Mesothelial cell of epicardium (in vitro differentiated cells): Measurements from ENCODE around the gene RAB8B. TPM values are rescaled to one million over a fixed set of nuclear protein-coding genes. Genes with fewer than 3 reads are reported as not detected.

Source experiments
- DNase-seq, 2 experiments: peaks; one replicate each; pipeline ENCODE4 v3.0.0; 2021; ENCODE audit warnings: low spot score in 2 of 2; ENCODE audit not compliant: unreplicated experiment in 2 of 2
- H3K27ac Mint-ChIP-seq: 2 replicates; pipeline ENCODE4 v1.8.0; 2021; ENCODE audit warnings: mixed read lengths
- H3K27me3 Mint-ChIP-seq: 2 replicates; pipeline ENCODE4 v1.8.0; 2021; ENCODE audit warnings: low read depth, mixed read lengths
- H3K36me3 Mint-ChIP-seq: 2 replicates; pipeline ENCODE4 v1.8.0; 2021; ENCODE audit warnings: mixed read lengths
- H3K4me1 Mint-ChIP-seq: 2 replicates; pipeline ENCODE4 v1.8.0; 2021; ENCODE audit warnings: mixed read lengths
- H3K4me3 Mint-ChIP-seq: 2 replicates; pipeline ENCODE4 v1.8.0; 2021; ENCODE audit warnings: mild to moderate bottlenecking, moderate library complexity, mixed read lengths
- H3K9me3 Mint-ChIP-seq: 2 replicates; pipeline ENCODE4 v1.8.0; 2021; ENCODE audit warnings: mixed read lengths
- CTCF ChIP-seq: fragments of 200-600 bp; sonication (generic); IDR thresholded peaks from one replicate; pipeline ENCODE4 v1.5.0; 2021; ENCODE audit warnings: antibody characterized with exemption; ENCODE audit not compliant: unreplicated experiment
- total RNA-seq: library from RNA; stranded (reverse); gene quantifications from 3 replicates; pipeline ENCODE4 v1.2.1, GENCODE V29; 2021

The RAB8B gene
- 20.2 to 27.1 TPM (median 22.7 TPM) in 3 replicates for total RNA-seq

DNA sequence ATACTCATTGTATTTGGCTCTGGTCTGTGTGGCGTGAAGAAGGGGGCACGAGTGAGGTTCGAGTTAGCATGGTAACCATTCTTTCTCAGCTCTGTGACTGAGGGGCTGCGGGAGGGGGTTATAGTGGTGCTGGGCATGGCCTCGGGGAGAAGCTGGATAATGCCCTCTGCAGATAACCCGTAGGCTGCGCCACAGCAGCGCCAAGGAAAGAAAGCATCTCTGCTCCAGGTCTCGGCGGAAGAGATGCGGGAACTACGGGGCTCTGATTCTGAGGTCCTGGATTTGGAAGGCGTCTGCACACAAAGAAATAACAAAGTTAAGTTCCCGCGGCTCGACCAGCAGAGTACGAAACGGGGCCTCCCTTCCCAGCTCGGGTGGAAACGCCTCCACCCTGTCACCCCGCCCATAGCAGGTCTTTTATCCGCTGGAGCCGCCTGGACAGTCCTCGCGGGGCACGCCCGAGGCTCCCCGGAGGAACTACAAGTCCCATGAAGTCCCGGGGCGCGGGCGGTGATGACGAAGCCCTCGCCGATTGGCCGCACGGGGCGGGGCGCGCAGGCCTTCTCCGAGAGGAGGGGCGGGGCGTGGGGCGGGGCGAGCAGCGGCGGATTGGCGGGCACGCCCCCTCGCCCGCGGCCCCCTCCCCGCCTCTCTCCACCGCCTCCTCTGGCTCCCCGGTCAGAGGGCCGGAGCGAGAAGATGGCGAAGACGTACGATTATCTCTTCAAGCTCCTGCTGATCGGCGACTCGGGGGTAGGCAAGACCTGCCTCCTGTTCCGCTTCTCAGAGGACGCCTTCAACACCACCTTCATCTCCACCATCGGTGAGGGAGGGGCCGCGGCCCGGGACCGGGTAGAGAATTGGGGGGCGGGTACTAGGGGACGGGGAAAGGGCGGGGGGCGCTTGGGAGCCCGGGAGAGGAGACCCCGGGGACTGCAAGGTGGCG lies at the start of gene RAB8B:
Gene RAB8B, plus strand, starts transcription at position 681 of the 946 bp plus-strand sequence. Its CDS starts 19 bp downstream, at position 700.
- H3K27ac Mint-ChIP-seq: peak within 1 kb of the TSS; percentile 97
- H3K4me3 Mint-ChIP-seq: peak within 1 kb of the TSS; percentile 93
- TF ChIP-seq CTCF: no peak
- peaks cover 26% of the 10 kb centered on the region for H3K4me1 Mint-ChIP-seq
- H3K9me3 Mint-ChIP-seq: no peaks in the 10 kb centered on the region
- peak; percentile 98 to 100 for DNase-seq
- no peaks in the 10 kb centered on the region for H3K27me3 Mint-ChIP-seq
- no peaks in the 10 kb centered on the region for H3K36me3 Mint-ChIP-seq

- Mint-ChIP-seq H3K4me3 (no peak overlapping the region), H3K4me1 (no peaks in the 10 kb centered on the region), H3K36me3 (peaks cover 22% of the 10 kb centered on the region), H3K9me3 (peaks cover 5% of the 10 kb centered on the region), H3K27me3 (no peaks in the 10 kb centered on the region), H3K27ac (no peak overlapping the region)
- TF ChIP-seq CTCF: no peak
- no peak for DNase-seq
Observed at GRCh38 chr15:63140936-63141335, 48.5 kb upstream of the RAB8B start.

GRCh38 chr15:63145426-63145825 lies 44.0 kb upstream of the RAB8B start:
- no peak overlapping the region for H3K27ac Mint-ChIP-seq
- DNase-seq: no peak
- H3K9me3 Mint-ChIP-seq: peaks cover 9% of the 10 kb centered on the region
- H3K36me3 Mint-ChIP-seq: peaks cover 36% of the 10 kb centered on the region
- no peaks in the 10 kb centered on the region for H3K4me1 Mint-ChIP-seq
- TF ChIP-seq CTCF: no peak
- no peak overlapping the region for H3K4me3 Mint-ChIP-seq
- no peaks in the 10 kb centered on the region for H3K27me3 Mint-ChIP-seq

- H3K9me3 Mint-ChIP-seq: peaks cover 9% of the 10 kb centered on the region
- H3K27me3 Mint-ChIP-seq: no peaks in the 10 kb centered on the region
- no peak overlapping the region for H3K4me3 Mint-ChIP-seq
- no peak overlapping the region for H3K27ac Mint-ChIP-seq
- no peak for TF ChIP-seq CTCF
- H3K4me1 Mint-ChIP-seq: no peaks in the 10 kb centered on the region
- no peak for DNase-seq
- peaks cover 35% of the 10 kb centered on the region for H3K36me3 Mint-ChIP-seq
Observed at GRCh38 chr15:63146684-63147083, 42.7 kb upstream of the RAB8B start.

- Mint-ChIP-seq H3K27ac (no peak overlapping the region), H3K36me3 (peaks cover 29% of the 10 kb centered on the region)
Observed at GRCh38 chr15:63151665-63152064, 37.7 kb upstream of the RAB8B start.

More at GRCh38 chr15:63151665-63152064, 37.7 kb upstream of the RAB8B start:
- H3K9me3 Mint-ChIP-seq: peaks cover 4% of the 10 kb centered on the region
- H3K4me1 Mint-ChIP-seq: peaks cover 12% of the 10 kb centered on the region
- H3K27me3 Mint-ChIP-seq: no peaks in the 10 kb centered on the region
- DNase-seq: no peak
- TF ChIP-seq CTCF: no peak
- H3K4me3 Mint-ChIP-seq: no peak overlapping the region
